Hematopoietic multipotent progenitor cell treated with erythropoietin and hydrocortisone succinate and interleukin-3 and kit ligand, for 17 days (in vitro differentiated cells): ENCODE measurements around the gene POLD4.
"Not testable (repeated sequence)": the region's sequence is repeated elsewhere in the genome, so short reads cannot be mapped to it uniquely, and the experiment has no call there.

Source experiments
- DNase-seq: peaks from one replicate; pipeline ENCODE4 v3.0.0-alpha.2; 2015; ENCODE audit warnings: low spot score

The POLD4 gene

DNA sequence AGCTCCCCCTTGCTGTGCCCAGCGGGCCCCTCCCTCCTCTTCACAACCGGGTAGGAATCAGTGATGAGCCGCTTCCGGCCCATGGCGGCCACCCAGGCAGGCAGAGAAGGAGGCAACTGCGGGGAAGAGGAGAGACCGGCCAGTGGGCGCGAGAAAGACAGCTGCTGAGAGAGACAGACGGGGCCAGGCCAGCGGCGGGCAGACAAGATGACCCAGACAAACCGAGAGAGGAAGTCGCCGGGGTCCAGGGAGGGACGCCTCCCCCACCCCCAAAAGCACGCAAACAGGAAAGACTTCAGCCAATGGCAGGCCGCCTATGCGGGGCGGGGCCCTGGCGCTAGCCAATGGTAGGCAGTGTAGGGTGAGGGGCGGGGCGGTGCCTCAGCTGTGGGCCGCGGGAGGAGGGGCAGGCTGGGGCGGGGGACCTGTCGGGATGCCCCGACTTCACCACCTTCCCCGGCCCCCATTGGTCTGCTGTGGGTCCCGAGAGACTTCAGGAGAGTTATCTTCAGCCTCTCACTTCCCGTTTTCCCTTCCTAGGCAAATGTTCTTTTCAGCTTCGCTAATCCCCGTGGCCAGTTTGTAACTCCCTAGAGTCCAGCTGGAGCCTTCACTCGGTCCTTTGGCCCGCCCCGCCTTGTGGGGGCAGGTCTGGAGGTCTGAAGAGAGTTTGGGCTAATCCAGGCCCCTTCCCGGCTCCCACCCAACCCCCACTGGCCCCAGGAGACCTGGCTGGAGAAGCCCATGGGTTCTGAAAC, at the start of gene POLD4:
Gene POLD4, minus strand, starts transcription at position 230 of the 758 bp plus-strand sequence. Its CDS starts 147 bp downstream, at position 83.
- peak; percentile 94 for DNase-seq

DNA sequence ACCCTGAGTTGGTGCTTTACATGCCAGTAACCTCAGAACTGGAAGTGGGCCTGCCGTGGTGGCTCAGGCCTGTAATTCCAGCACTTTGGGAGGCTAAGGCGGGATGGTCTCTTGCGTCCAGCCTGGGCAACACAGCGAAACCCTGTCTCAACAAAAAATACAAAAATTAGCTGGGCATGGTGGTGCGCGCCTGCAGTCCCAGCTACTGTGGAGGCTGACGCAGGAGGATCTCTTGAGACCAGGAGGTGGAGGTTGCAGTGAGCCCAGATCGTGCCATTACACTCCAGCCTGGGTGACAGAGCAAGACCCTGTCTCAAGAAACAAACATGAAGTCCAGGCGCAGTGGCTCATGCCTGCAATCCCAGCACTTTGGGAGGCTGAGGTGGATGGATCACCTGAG, 49.7 kb upstream of the POLD4 start:
- DNase-seq: not testable (repeated sequence)

DNA sequence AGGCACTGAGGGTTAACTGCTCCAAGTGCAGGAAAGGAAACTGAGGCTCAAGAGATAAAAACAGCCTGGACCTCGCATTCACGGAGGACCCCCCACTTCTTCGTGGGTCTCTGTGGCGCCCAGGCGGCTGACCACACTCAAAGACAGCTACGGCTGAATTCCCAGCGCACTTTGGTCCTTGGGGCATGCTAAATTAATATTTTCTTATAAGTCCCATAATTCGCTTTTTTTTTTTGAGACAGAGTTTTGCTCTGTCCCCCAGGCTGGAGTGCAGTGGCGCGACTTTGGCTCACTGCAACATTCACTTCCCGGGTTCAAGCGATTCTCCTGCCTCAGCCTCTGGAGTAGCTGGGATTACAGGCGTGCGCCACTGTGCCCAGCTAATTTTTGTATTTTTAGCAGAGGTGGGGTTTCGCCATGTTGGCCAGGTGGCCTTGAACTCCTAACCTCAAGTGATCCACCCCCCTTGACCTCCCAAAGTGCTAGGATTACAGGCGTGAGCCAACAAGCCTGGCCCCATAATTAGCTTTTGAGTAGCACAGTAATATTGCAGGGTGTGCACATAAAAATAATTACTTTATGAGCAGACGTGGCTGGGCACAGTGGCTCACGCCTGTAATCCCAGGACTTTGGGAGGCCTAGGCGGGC, 49.0 kb upstream of the POLD4 start:
- not testable (repeated sequence) for DNase-seq

DNA sequence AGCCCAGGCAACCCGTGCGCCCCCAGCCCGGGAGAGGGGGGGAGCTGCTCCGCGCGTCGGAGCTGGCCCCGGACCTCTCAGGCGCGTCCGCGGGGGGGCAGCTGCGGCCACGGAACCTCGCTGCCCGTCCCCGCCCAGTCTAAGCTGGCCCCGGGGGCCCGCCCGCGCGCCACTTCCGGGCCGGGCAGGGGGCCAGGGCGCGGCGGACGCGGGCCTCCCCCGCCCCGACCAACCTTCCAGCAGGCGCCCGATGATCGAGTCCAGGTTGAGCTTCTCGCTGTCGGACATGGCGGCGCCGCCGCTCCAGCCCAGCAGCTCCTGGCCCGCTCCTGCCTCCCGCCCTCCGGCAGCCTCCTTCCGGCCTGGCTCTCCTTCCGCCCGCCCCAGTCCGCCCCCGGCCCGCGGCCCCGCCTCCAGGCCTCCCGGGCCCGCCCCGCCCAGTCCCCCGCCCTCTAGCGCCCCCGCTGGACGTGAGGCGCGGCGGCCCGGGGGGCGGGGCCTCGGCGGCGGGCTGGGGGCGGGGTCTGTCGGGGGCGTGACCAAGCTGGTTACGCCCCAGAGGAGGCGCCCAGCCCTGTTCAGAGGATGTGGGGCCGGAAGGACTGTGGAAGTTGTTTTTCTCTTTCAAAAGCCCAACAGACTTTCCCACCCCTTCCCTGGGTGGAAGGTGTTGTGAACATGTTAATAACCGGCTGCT, 48.3 kb upstream of the POLD4 start, which contains the start of gene PPP1CA:
Gene PPP1CA, minus strand, starts transcription at position 364 of the 697 bp plus-strand sequence. Its CDS starts 76 bp downstream, at position 288.
- DNase-seq: peak; percentile 92

DNA sequence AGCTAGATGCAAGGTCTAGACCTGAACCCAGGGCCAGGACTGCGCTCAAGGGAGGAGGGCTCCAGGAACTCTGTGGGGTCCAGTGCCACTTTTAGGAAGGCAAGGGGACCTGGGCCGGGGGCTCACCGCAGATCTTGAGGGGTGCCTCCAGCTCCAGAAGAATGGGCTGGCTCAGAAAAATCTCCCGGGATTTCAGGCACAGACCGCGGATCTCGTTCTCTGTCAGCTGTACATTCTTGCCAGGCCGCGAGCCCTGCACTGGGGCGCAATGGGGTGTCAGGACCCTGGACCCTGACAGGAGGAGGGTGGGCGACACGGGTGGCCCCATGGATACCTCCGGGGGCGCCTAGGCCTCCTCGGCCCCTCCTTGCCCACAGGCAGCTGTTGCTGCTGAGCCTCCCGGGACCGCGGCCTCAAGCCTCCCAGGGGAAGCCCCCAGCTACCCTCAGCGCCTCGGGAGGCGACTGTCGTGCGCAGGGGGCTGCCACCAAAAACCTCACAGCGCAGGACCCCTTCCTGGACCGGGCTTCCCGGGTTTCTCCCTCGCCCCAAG, 47.7 kb upstream of the POLD4 start:
- DNase-seq: no peak

DNA sequence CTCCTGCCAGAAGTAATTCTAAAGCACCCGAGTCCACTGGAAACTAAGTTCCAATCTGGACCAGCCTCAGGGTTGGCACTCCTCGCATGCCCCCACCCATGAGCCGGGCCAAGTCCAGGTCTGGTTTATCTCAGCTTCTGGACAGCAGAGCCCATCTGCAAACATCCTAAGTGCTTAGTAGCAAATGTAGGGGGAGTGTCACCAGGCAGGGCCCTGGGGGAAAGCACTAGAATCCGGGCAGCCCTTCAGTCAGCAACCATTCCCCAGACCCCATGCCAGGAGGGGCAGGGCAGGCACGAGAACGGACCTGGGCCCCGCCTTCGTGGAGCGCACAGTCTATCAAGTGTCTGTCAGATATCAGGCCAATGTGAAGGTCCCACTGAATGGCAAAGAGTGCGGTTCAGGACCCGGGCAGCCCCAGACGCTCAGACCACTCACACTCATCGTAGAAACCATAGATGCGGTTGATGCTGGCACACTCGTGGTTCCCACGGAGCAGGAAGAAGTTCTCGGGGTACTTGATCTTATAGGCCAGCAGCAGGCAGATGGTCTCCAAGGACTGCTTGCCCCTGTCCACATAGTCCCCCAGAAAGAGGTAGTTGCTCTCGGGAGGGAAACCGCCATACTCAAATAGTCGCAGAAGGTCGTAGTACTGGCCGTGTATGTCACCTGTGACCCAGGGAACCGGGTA, 47.0 kb upstream of the POLD4 start:
- no peak for DNase-seq

DNA sequence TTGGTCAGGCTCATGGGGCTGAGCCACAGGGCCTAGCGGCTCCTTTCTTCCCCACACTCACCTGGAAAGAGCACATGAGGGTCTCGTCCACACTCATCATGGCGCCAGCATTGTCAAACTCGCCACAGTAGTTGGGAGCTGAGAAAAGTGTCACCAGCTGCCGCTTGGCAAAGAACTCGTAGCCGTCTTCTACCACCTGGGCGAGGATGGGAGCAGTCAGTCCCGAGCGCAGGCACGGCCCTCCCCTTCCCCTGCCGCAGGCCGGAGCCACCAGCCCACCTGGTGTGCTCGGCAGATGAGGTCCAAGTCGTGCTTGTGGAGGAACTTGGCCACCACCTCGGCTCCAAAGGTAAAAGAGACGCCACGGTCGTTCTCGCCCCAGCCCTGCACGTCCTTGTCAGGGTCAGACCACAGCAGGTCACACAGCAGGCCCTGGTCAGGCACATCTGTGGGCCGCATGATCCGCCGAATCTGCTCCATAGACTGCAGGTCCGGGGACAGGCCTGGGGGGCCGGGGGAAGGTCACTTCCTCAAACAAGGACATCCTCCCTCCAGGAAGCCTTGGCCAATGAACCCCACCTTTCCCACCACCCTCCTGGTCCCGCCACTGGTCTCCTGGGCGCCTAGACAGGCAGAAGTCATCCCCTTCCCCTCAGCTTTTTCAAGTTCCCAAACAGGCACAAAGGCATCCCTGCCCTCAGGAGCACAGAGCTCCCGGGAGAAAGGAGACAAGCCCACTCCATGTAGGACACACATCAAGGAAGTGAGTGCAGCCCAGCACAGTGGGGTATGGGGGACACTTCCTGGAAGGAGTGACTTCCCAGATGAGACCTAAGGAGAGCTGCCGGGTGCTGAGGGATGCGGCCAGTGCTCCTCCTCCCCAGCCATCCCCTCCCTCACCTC, 45.6 kb upstream of the POLD4 start:
- no peak for DNase-seq

DNA sequence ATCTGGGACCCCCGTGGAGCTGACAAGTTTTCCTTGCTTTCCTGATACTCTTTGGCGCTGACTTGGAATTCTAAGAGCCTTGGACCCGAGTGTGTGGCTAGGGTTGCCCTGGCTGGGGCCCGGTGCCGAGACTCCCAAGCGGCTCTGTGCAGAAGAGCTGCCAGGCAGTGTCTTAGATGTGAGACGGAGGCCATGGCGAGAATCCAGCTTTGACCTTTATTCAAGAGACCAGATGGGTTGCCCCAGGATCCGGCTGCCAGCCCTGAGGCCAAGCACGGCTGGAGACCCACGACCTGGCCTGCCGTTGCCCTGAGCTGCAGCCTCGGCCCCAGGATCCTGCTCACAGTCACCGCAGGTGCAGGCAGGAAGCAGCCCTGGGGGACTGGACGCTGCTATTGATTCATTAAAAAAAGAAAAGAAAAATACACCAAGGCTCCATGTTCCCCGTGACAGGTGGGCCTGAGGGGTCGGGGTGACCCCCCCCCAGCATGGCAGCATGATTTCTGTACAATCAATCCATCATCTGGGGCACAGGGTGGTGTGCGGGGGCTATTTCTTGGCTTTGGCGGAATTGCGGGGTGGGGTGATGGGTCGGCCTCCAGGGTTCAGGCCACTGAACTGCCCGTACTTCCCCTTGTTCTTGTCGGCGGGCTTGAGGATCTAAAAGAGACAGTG, 44.8 kb upstream of the POLD4 start:
- no peak for DNase-seq

DNA sequence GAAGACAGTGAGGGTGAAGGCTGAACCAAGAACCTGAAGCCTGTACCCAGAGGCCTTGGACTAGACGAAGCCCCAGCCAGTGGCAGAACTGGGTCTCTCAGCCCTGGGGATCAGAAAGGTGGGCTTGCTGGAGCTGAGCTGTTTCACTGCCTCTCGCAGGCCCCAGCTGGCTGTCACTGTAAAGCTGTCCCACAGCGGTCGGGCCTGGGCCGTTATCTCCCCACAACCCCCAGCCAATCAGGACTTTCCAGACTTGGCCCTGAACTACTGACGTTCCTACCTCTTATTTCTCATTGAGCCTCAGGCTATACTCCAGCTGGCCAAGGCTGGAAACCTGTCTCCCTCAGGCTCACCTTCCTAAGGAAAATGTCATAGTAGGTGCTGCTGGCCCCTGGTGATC, 44.2 kb upstream of the POLD4 start:
- DNase-seq: no peak

DNA sequence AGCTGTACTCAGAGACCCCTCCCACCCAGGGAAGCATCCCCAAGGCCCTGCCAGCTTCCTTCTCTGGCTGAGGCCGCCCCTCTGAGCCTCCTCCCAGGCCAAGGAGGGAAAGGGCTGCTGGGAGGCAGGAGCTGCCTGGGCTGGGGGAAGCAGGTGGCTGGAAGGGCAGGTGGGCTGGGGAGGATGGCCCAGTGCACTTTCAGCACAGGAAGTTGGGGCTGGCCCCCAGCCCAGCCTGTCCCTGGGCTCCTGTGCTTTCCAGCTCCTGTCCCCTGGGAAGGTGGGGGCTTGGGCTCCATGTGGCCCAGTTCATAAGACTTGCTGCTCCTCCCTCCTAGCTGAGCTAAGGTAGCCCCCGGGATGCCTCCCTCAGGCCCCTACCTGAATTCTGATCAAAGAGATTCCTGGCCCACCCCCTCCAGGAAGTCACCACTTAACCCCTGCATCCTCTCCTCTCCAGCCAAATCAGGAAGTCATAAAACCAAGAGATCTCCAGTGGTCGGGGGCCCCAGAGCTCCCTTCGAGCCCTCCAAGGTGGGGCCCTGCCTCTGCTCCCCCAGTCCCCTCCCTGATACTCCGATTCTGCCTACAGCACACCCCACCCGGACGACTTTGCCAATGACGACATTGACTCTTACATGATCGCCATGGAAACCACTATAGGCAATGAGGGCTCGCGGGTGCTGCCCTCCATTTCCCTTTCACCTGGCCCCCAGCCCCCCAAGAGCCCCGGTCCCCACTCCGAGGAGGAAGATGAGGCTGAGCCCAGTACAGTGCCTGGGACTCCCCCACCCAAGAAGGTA, 43.4 kb upstream of the POLD4 start:
- no peak for DNase-seq

DNA sequence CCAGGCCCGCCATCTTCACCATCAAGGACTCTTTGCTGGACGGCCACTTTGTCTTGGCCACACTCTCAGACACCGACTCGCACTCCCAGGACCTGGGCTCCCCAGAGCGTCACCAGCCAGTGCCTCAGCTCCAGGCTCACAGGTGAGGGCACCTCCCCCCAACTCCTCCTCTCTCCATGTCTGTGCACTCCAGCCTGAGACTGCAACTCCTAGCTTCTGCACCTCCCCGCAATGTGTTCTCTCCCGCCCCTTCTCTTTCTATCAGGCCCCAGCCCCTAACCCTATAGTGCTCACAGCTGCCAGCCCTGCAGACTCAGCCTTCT, 42.9 kb upstream of the POLD4 start:
- DNase-seq: no peak

DNA sequence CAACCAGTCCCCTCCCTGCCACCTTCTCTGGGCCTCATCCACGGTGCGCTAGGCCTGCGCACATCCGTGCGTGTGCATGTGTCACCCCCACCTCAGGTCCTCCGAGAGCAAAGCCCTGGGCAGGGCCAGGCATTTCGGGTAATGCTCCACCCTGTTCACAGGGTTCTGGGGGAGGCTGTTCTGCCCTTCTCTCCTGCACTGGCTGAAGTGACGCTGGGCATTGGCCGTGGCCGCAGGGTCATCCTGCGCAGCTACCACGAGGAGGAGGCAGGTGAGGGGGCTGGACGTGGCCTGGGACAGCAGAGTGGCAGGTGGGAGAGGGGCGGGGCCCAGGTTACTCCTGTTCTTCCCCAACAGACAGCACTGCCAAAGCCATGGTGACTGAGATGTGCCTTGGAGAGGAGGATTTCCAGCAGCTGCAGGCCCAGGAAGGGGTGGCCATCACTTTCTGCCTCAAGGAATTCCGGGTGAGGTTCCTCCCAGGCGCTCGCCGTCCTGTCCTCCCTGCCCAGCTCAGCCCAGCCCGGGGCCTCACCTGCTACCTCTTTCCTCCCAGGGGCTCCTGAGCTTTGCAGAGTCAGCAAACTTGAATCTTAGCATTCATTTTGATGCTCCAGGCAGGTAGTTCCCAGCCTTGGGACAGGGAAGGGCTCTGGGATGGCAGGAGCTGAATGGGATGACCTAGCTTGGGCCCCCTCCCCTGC, 42.4 kb upstream of the POLD4 start:
- DNase-seq: no peak

DNA sequence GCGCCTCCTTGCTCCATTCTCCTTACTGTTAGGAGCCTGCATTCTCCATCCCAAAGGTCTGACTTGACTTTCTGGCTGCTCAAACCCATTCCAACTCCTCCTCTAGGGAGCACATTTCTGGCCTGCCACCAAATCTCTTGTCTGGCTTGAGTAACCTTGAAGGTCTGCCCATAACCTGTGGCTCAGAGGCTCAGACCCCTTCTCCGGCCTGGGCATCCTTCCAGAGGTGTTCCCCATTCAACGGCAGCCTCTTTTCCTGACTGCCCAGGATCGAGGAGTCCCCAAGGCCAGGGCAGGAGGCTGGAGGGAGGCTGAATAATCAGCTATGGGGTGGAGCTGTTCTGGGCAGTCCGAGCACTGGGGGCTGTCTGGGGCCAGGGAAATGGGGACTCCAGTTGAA, 40.6 kb upstream of the POLD4 start:
- DNase-seq: no peak

DNA sequence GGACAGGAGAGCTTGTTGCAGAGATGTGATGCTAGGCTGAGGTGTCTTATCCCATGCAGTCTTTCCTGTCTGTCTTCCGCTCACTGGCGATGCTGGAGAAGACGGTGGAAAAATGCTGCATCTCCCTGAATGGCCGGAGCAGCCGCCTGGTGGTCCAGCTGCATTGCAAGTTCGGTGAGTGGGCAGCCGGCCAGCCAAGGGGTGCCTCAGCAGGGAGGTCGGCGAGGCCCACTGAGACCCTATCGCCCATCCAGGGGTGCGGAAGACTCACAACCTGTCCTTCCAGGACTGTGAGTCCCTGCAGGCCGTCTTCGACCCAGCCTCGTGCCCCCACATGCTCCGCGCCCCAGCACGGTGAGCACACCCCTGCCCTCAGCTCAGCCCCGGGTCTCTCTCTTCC, 40.1 kb upstream of the POLD4 start:
- DNase-seq: no peak

DNA sequence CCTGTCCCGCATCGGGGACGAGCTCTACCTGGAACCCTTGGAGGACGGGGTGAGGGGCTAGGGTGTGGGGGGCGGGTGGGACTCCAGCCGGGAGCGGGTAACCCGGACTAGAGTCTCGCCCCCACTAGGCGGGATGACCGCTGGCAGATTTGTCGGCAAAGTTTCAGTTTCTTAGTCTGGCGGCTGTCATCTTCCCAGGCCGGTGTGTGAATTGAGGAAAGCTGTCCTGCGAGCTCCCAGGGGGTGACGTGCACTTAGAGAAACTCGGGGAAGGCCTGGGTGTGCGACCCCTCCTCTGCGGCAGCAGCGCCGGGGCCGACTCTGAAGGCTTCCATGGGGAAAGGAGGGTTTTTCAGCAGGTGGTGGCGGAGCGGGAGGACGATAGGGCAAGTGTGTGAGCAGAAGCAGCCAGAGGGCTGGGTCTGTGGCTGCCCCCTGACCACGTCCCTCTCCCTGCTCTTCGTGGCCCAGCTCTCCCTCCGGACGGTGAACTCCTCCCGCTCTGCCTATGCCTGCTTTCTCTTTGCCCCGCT, 38.9 kb upstream of the POLD4 start:
- no peak for DNase-seq

DNA sequence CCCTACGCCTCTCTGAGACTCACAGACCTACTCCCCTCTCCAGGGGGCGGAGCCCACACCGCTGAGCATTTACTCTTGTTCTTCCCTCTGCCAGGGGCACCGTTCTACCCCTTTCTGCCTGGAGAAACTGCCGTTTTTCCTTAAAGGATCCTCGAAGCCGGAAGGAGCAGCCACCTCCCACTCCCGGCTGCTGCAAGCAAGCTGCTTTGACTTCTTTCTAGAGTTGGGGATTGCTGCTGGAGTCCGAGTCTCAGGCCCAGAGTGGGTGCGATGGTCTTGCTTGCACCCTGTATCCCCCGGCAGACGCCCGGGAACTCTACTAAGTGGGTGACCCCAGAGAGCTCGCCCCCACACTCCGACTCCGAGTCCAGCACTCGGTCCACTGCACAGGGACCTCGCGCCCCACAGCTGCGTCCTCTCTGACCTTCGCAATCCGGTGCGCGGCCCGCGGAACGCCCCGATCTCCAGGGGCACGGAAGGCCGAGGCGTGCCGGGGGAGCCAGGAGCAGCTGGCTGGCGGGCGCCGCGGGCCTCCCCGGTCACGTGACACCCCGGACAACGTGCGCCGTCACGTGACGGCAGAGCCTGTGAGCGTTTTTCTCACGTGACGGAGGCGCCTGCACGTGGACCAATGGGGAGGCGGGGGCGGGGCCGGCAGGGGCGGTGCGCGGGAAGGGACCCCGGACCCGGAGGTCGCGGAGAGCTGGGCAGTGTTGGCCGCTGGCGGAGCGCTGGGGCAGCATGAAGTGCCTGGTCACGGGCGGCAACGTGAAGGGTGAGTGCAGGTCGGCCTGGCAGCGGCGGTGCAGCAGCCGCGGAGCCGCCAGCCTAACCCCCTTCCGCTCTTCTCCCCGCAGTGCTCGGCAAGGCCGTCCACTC, 38.2 kb upstream of the POLD4 start, which contains the start of gene RAD9A:
Gene RAD9A, plus strand, starts transcription at position 683 of the 879 bp plus-strand sequence. Its CDS starts 59 bp downstream, at position 742.
- DNase-seq: peak; percentile 96

DNA sequence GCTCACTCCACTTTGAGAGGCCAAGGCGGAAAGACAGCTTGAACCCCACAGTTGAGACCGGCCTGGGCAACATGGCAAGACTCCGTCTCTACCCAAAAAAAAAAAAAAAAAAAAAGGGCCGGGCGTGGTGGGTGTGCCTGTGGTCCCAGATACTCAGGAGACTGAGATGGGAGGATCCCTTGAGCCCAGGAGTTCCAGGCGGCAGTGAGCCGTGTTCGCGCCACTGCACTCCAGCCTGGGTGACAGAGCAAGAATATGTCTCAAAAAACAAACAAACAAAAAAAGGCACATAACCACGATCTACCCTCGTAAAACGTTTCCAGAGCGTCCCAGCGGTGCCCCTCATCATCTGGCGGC, 37.6 kb upstream of the POLD4 start:
- DNase-seq: peak; percentile 68

DNA sequence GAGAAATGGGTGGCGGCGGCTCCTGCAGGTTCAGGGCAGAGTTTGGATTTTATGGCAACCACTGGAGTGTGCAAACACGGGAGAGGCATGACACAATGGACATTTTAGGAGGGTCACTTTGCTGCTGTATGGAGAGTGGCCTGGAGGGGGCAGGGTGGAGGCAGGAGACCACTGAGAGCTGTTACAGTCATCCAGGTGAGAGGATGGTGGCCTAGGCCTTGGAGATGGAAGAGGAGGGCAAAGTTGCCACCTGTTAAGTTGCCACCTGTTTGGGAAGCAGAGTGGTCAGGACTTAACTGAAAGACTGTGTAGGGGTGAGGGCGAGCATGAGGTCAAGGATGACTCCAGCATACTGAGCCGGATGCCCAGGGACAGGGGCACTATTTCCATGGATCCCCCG, 36.1 kb upstream of the POLD4 start:
- peak; percentile 54 for DNase-seq
